ENCODE data around the gene AGTR1. TPM values are rescaled to one million over a fixed set of nuclear protein-coding genes. Genes with fewer than 3 reads are reported as not detected.
"Not testable (repeated sequence)": the region's sequence is repeated elsewhere in the genome, so short reads cannot be mapped to it uniquely, and the experiment has no call there.

AGTR1 gene
- total RNA-seq, 1 donor from 2014 or later: 0.12 TPM

- DNase-seq (ENCODE audit: extremely low read depth, low read depth, low spot score): no peak
These were observed 20.3 kb downstream of the AGTR1 start for GRCh38 chr3:148717885-148718561.

GRCh38 chr3:148718982-148719862, 21.5 kb downstream of the AGTR1 start:
- no peak for DNase-seq (ENCODE audit: extremely low read depth, low read depth, low spot score)

- no peak for DNase-seq (ENCODE audit: extremely low read depth, low read depth, low spot score)
These were observed 23.2 kb downstream of the AGTR1 start for GRCh38 chr3:148720873-148721272.

GRCh38 chr3:148723631-148724030, 25.9 kb downstream of the AGTR1 start:
- DNase-seq (ENCODE audit: extremely low read depth, low read depth, low spot score): no peak

- DNase-seq (ENCODE audit: extremely low read depth, low read depth, low spot score): no peak
These were observed 29.5 kb downstream of the AGTR1 start for GRCh38 chr3:148727231-148727630.

GRCh38 chr3:148728753-148729152, 31.1 kb downstream of the AGTR1 start:
- DNase-seq (ENCODE audit: extremely low read depth, low read depth, low spot score): no peak

- DNase-seq (ENCODE audit: extremely low read depth, low read depth, low spot score): no peak
These were observed 31.9 kb downstream of the AGTR1 start for GRCh38 chr3:148729476-148730055.

GRCh38 chr3:148730676-148731075, 33.0 kb downstream of the AGTR1 start:
- DNase-seq (ENCODE audit: extremely low read depth, low read depth, low spot score): no peak

- DNase-seq (ENCODE audit: extremely low read depth, low read depth, low spot score): no peak
These were observed 37.9 kb downstream of the AGTR1 start for GRCh38 chr3:148735597-148735996.

GRCh38 chr3:148736086-148736485, 38.4 kb downstream of the AGTR1 start:
- DNase-seq (ENCODE audit: extremely low read depth, low read depth, low spot score): no peak

GRCh38 chr3:148737104-148737530, 39.4 kb downstream of the AGTR1 start:
- no peak for DNase-seq (ENCODE audit: extremely low read depth, low read depth, low spot score)

- no peak for DNase-seq (ENCODE audit: extremely low read depth, low read depth, low spot score)
These were observed 42.0 kb downstream of the AGTR1 start for GRCh38 chr3:148739720-148740119.

- DNase-seq (ENCODE audit: extremely low read depth, low read depth, low spot score): no peak
These were observed 42.6 kb downstream of the AGTR1 start for GRCh38 chr3:148740291-148740690.

- DNase-seq (ENCODE audit: extremely low read depth, low read depth, low spot score): no peak
These were observed 43.5 kb downstream of the AGTR1 start for GRCh38 chr3:148741219-148741618.

- DNase-seq (ENCODE audit: extremely low read depth, low read depth, low spot score): no peak
These were observed 44.4 kb downstream of the AGTR1 start for GRCh38 chr3:148742118-148742517.

- DNase-seq (ENCODE audit: extremely low read depth, low read depth, low spot score): no peak
These were observed 48.4 kb downstream of the AGTR1 start for GRCh38 chr3:148746053-148746452.

GRCh38 chr3:148748283-148748682, 50.6 kb downstream of the AGTR1 start:
- DNase-seq (ENCODE audit: extremely low read depth, low read depth, low spot score): no peak

GRCh38 chr3:148750296-148750695, 52.6 kb downstream of the AGTR1 start:
- no peak for DNase-seq (ENCODE audit: extremely low read depth, low read depth, low spot score)

GRCh38 chr3:148751461-148751860, 53.8 kb downstream of the AGTR1 start:
- DNase-seq (ENCODE audit: extremely low read depth, low read depth, low spot score): no peak

- DNase-seq (ENCODE audit: extremely low read depth, low read depth, low spot score): not testable (repeated sequence)
These were observed 55.7 kb downstream of the AGTR1 start for GRCh38 chr3:148753385-148753784.

- DNase-seq (ENCODE audit: extremely low read depth, low read depth, low spot score): no peak
These were observed 57.9 kb downstream of the AGTR1 start for GRCh38 chr3:148755570-148755969.

GRCh38 chr3:148756311-148756710, 58.6 kb downstream of the AGTR1 start:
- no peak for DNase-seq (ENCODE audit: extremely low read depth, low read depth, low spot score)
